Measurements from ENCODE around the gene ACVR1. TPM values are rescaled to one million over a fixed set of nuclear protein-coding genes. Genes with fewer than 3 reads are reported as not detected.
A peak's percentile ranks its signal among the peaks of the same experiment; 100 is the strongest.

Gene ACVR1
- total and polyA plus RNA-seq, 4 donors, result 7.5 to 38.3 (median 23.4) TPM

GRCh38 chr2:157803952-157804351, 72.2 kb downstream of the ACVR1 start:
- DNase-seq (no peak), ATAC-seq (ENCODE audit: insufficient read depth, low FRiP score) (no peak)
- no peak overlapping the region for H3K9ac ChIP-seq (ENCODE audit: insufficient read depth in 1 of 2, low read length in 2 of 2)
- TF ChIP-seq CTCF (IDR thresholded peaks at IDR 0.05; ENCODE audit: control extremely low read depth, extremely low read depth), result no peak
- WGBS, 2 donors, result 90 to 95% methylated on average over 3 of the region's 3 CpGs
- H3K4me1 ChIP-seq (ENCODE audit: control insufficient read depth in 5 of 5, insufficient read depth in 5 of 5, low read length in 5 of 5), result peaks cover 0 to 20% (median 3%) of the 10 kb centered on the region in 5 donors
- no peaks in the 10 kb centered on the region for H3K9me3 ChIP-seq (ENCODE audit: control insufficient read depth in 4 of 4, insufficient read depth in 3 of 4, low read length in 3 of 4)
- no peaks in the 10 kb centered on the region for H3K36me3 ChIP-seq (ENCODE audit: control insufficient read depth in 4 of 4, insufficient read depth in 4 of 4, low read length in 4 of 4)
- H3K27ac ChIP-seq (ENCODE audit: low read depth in 1 of 2, low read length in 1 of 2), result no peak overlapping the region
- H3K4me3 ChIP-seq, result no peak overlapping the region
- no peaks in the 10 kb centered on the region for H3K27me3 ChIP-seq (ENCODE audit: control insufficient read depth in 3 of 3, insufficient read depth in 3 of 3, low read length in 2 of 3)

- Histone ChIP-seq H3K27ac (ENCODE audit: low read depth in 1 of 2, low read length in 1 of 2) (no peak overlapping the region), H3K9ac (ENCODE audit: insufficient read depth in 1 of 2, low read length in 2 of 2) (no peak overlapping the region), H3K36me3 (ENCODE audit: control insufficient read depth in 4 of 4, insufficient read depth in 4 of 4, low read length in 4 of 4) (no peaks in the 10 kb centered on the region), H3K4me3 (no peak overlapping the region), H3K4me1 (ENCODE audit: control insufficient read depth in 5 of 5, insufficient read depth in 5 of 5, low read length in 5 of 5) (peaks cover 0 to 15% (median 3%) of the 10 kb centered on the region in 5 donors), H3K9me3 (ENCODE audit: control insufficient read depth in 4 of 4, insufficient read depth in 3 of 4, low read length in 3 of 4) (no peaks in the 10 kb centered on the region), H3K27me3 (ENCODE audit: control insufficient read depth in 3 of 3, insufficient read depth in 3 of 3, low read length in 2 of 3) (no peaks in the 10 kb centered on the region)
- no peak for ATAC-seq (ENCODE audit: insufficient read depth, low FRiP score)
- DNase-seq, result no peak
- 84 to 89% methylated on average over 4 of the region's 4 CpGs for WGBS, 2 donors
- no peak for TF ChIP-seq CTCF (IDR thresholded peaks at IDR 0.05; ENCODE audit: control extremely low read depth, extremely low read depth)
Observed at GRCh38 chr2:157803476-157803875, 72.7 kb downstream of the ACVR1 start.

- H3K27ac ChIP-seq (ENCODE audit: low read depth in 1 of 2, low read length in 1 of 2), result no peak overlapping the region
- peaks cover 0 to 5% (median 4%) of the 10 kb centered on the region in 4 donors for H3K36me3 ChIP-seq (ENCODE audit: control insufficient read depth in 4 of 4, insufficient read depth in 4 of 4, low read length in 4 of 4)
- no peak overlapping the region for H3K9ac ChIP-seq (ENCODE audit: insufficient read depth in 1 of 2, low read length in 2 of 2)
- H3K4me1 ChIP-seq (ENCODE audit: control insufficient read depth in 5 of 5, insufficient read depth in 5 of 5, low read length in 5 of 5), result peaks cover 0 to 5% (median 0%) of the 10 kb centered on the region in 5 donors
- DNase-seq (no peak), ATAC-seq (ENCODE audit: insufficient read depth, low FRiP score) (peak; percentile 41)
- TF ChIP-seq CTCF (IDR thresholded peaks at IDR 0.05; ENCODE audit: control extremely low read depth, extremely low read depth), result no peak
- H3K9me3 ChIP-seq (ENCODE audit: control insufficient read depth in 4 of 4, insufficient read depth in 3 of 4, low read length in 3 of 4), result no peaks in the 10 kb centered on the region
- H3K4me3 ChIP-seq, result no peak overlapping the region
- no peaks in the 10 kb centered on the region for H3K27me3 ChIP-seq (ENCODE audit: control insufficient read depth in 3 of 3, insufficient read depth in 3 of 3, low read length in 2 of 3)
- WGBS, 2 donors, result 76 to 91% methylated on average over 5 of the region's 5 CpGs
Observed at GRCh38 chr2:157800838-157801495, 75.2 kb downstream of the ACVR1 start.

Data from lung (tissue), 12 donors.